ENCODE results near the gene TBC1D10A.

TBC1D10A gene

DNA sequence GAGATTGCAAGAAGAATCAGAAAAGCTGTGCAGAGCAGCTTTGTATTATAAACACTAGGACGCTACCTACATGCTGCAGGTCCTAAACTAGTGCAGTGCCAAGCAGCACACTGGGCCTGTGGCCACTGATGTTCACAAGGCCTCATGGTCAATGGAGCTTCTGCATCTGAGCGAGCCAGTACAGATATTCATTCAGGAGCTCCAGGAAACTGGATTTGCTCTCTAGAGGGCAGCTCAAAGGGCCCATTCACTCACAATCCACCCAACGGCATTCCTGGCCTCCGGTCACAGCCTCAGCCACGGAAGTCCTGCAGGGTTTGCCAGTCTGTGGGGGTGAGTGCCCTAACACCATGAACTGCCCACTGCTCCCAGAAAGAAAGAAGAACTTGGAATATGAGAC is 5.8 kb upstream of the TBC1D10A start:
- no peak for DNase-seq (ENCODE audit: extremely low spot score)
- TF ChIP-seq, protein P1, sequence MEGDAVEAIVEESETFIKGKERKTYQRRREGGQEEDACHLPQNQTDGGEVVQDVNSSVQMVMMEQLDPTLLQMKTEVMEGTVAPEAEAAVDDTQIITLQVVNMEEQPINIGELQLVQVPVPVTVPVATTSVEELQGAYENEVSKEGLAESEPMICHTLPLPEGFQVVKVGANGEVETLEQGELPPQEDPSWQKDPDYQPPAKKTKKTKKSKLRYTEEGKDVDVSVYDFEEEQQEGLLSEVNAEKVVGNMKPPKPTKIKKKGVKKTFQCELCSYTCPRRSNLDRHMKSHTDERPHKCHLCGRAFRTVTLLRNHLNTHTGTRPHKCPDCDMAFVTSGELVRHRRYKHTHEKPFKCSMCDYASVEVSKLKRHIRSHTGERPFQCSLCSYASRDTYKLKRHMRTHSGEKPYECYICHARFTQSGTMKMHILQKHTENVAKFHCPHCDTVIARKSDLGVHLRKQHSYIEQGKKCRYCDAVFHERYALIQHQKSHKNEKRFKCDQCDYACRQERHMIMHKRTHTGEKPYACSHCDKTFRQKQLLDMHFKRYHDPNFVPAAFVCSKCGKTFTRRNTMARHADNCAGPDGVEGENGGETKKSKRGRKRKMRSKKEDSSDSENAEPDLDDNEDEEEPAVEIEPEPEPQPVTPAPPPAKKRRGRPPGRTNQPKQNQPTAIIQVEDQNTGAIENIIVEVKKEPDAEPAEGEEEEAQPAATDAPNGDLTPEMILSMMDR (IDR thresholded peaks at IDR 0.05; ENCODE audit: control extremely low read depth, extremely low read depth, low read depth, missing control alignments): no peak
- ChIA-PET POLR2A (no interaction called here), CTCF (interaction anchor here (0.9 to 2.0 kb wide), 4 partner anchors 21 to 49 kb away, joined by 3 to 11 read pairs (median 3); partner anchors contain the start of gene CASTOR1)

DNA sequence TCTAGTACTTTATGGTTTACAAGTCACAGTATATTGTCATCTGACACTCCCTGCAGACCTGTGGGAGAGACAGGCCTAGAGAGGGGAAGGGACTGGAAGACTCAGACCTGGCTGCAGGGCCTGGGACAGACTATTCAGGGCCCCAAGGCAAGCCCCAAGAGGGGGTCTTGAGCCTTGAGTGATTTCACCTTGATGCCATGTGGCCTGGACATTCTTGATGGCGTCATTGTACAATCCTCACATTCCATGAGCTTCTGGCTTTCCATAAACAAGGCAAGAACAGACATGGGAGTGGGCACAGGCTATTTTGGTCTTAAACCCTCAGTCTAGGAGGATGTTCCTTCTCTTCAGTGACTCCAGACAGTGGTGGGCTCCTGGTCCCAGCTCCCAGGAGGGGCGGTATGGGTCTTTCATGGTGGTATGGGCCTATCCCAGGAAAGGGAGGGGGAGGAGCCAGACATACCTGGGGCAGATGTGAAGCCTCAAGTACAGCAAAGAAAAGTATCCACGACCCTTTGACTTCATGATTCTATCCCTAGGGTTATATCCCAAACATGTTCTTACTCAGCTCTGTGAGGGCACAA is 1.8 kb upstream of the TBC1D10A start:
- CTCF ChIA-PET: interaction anchor here (1.1 to 4.8 kb wide), 5 partner anchors 20 to 60 kb away, joined by 3 to 55 read pairs (median 3); partner anchors contain the start of genes CASTOR1, CCDC157, RNF215 and SF3A1
- TF ChIP-seq, protein P1 (IDR thresholded peaks at IDR 0.05; ENCODE audit: control extremely low read depth, extremely low read depth, low read depth, missing control alignments): no peak
- POLR2A ChIA-PET: no interaction called here
- DNase-seq (ENCODE audit: extremely low spot score): no peak

DNA sequence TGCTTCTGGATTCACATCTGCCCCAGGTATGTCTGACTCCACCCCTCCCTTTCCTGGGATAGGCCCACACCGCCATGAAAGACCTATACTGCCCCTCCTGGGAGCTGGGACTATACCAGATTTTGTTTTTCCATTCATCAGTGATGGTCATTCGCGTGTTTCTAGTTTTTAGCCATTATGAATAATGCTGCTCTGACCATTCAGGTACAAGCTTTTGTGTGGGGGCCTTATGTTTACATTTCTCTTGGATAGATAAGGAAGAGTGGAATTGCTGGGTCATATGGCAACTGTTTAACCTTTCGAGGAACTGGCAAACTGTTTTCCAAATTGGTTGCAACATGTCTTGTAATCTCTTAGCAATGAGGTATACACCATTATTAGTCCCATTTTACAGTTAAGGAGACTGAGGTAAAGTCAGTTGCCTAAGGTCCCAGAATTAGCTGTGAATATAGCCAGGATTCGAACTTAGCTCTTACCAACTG is 1.2 kb upstream of the TBC1D10A start:
- ChIA-PET CTCF (interaction anchor here (1.0 to 4.8 kb wide), 5 partner anchors 10 to 96 kb away, joined by 3 to 55 read pairs (median 3); partner anchors contain the start of gene CASTOR1), POLR2A (interaction anchor here (1.5 kb wide), 1 partner anchor 8 kb away, joined by 5 read pairs; no protein-coding TSS in a partner anchor)
- no peak for DNase-seq (ENCODE audit: extremely low spot score)
- TF ChIP-seq, protein P1 (IDR thresholded peaks at IDR 0.05; ENCODE audit: control extremely low read depth, extremely low read depth, low read depth, missing control alignments): no peak

GRCh38 chr22:30326255-30326705 is 461 bp downstream of the TBC1D10A start:
- TF ChIP-seq, protein P1 (IDR thresholded peaks at IDR 0.05; ENCODE audit: control extremely low read depth, extremely low read depth, low read depth, missing control alignments): no peak
- ChIA-PET CTCF (interaction anchor here (0.9 to 4.8 kb wide), 7 partner anchors 12 to 61 kb away, joined by 3 to 55 read pairs (median 4); partner anchors contain the start of genes CASTOR1, RNF215 and SF3A1), POLR2A (interaction anchor here (0.9 to 1.5 kb wide), 8 partner anchors 10 to 36 kb away, joined by 3 to 7 read pairs (median 4); partner anchors contain the start of genes CASTOR1, CCDC157 and SF3A1)
- peak; percentile 51 for DNase-seq (ENCODE audit: extremely low spot score)

DNA sequence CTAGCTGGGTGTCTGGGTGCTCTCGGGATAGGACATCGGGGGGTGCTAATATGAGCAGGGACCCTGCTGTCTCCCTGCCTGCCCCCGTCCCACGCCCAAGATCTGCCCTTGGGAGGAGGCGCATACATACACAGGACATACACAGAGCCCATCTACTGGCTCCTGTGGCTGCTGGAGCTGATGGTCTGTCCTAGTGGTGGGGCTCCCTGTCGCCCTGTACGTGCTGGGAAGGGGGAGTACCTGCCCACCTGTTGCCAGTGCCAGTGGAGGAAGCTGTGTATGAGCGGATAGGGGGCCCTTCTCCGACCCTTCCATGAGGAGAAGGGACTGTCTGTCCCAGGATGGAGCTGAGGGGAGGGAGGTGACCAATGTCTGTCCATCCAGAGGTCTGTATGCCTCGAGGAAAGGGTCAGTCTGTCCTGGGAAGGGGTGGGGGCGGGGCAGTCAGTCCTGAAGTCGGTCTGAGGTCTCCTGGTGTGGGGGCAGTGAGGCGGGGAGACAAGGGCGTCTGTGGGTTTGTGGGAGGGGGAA is 952 bp downstream of the TBC1D10A start:
- TF ChIP-seq, protein P1 (IDR thresholded peaks at IDR 0.05; ENCODE audit: control extremely low read depth, extremely low read depth, low read depth, missing control alignments): no peak
- CTCF ChIA-PET: interaction anchor here (1.6 to 4.8 kb wide), 4 partner anchors 11 to 40 kb away, joined by 4 to 55 read pairs (median 9); partner anchors contain the start of gene CASTOR1
- POLR2A ChIA-PET: no interaction called here
- no peak for DNase-seq (ENCODE audit: extremely low spot score)

DNA sequence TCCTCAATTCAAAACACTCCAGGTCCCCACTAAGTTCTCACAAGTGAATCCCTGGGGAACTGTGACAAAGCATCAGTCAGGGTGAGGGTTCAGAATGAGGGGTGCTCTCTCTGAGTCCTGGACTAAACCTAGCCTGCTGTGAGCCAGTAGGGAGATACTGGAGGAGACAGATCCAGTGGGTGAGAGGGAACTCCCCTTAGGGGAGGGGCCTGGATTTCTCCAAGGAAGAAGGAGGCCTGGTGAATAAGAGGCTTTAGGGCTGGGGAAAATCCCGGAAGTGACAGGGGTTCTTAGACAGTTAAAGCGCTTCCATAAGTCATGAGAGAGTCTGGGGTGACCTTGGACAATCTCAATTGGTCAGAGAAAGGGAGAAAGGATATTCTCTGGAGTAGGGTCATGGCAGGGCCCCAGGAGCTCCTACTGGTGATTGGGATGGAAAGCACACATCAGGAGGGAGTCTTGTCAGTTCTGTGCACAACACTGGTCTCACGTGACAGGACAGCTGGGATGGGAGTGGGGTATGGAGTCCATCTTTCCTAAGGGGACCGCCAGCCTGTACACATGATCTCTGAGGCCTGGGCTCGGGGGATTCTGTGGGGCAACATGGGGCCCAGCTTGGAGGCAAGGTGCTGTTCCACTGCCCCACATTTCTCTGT is 1.5 kb downstream of the TBC1D10A start:
- ChIA-PET CTCF (interaction anchor here (1.0 to 2.2 kb wide), 3 partner anchors 10 to 37 kb away, joined by 6 to 11 read pairs (median 7); partner anchors contain the start of gene CASTOR1), POLR2A (no interaction called here)
- no peak for DNase-seq (ENCODE audit: extremely low spot score)
- TF ChIP-seq, protein P1 (IDR thresholded peaks at IDR 0.05; ENCODE audit: control extremely low read depth, extremely low read depth, low read depth, missing control alignments): no peak

Measured in GM10248 (cell line).